Body of pancreas (tissue), 4 donors: Measurements from ENCODE around the gene SLC38A9.

Experiments
- POLR2A ChIP-seq, 3 donors: fragments of 450-650 bp; IDR thresholded peaks; one replicate each; pipeline ENCODE4 v1.6.1; 2016; ENCODE audit warnings: antibody characterized with exemption in 3 of 3, mild to moderate bottlenecking in 2 of 3
- TF ChIP-seq, protein P1 (sequence below), 7 experiments: fragments of 450-650 bp in 4 of 7; fragments of 200-600 bp in 3 of 7; sonication (generic) in 3 of 7; IDR thresholded peaks; one replicate each; pipeline ENCODE4 v1.5.1; 2016 to 2019; ENCODE audit warnings: antibody characterized with exemption in 7 of 7

DNA sequence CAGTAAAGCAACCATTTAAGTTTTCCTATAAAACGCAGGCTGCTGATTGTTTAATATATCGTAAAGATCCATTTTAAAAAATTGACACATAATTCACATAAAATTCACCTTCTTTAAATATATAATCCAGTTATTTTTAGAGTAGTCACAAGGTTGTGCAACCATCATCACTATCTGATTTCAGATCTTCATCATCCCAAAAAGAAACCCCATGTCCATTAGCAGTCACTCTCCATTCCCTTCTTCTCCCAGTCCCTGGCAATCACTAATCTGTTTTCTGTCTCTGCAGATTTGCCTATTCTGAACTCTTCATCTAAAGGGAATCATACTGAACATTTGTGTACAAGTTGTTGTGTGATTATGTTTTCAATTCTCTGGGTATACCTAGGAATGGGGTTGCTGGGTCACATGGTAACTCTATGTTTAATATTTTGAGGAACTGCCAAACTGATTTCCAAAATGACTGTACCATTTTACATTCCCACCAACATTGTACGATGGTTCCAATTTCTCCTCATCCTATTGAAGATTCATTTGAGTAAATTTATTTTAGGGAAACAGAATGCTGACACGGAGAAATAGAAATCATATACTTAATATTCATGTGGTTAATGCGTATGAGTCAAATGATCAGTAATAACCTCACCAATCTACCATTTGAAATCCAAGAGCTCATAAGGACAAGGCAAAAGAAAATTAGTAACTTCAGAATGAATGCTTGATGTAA lies 119.6 kb downstream of the SLC38A9 start:
- TF ChIP-seq, protein P1, sequence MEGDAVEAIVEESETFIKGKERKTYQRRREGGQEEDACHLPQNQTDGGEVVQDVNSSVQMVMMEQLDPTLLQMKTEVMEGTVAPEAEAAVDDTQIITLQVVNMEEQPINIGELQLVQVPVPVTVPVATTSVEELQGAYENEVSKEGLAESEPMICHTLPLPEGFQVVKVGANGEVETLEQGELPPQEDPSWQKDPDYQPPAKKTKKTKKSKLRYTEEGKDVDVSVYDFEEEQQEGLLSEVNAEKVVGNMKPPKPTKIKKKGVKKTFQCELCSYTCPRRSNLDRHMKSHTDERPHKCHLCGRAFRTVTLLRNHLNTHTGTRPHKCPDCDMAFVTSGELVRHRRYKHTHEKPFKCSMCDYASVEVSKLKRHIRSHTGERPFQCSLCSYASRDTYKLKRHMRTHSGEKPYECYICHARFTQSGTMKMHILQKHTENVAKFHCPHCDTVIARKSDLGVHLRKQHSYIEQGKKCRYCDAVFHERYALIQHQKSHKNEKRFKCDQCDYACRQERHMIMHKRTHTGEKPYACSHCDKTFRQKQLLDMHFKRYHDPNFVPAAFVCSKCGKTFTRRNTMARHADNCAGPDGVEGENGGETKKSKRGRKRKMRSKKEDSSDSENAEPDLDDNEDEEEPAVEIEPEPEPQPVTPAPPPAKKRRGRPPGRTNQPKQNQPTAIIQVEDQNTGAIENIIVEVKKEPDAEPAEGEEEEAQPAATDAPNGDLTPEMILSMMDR (IDR thresholded peaks at IDR 0.05), result no peak
- no peak for TF ChIP-seq POLR2A (IDR thresholded peaks at IDR 0.05)
